HL-60/S4 treated with phorbol 12-myristate 13-acetate at 8.2 ng/mL for 4 days and 3 days (cell line): ENCODE results near the gene ADAMTS12.

Source experiments
- in situ Hi-C: fragments of 300-500 bp; cut with MboI; formaldehyde crosslinking; loops from 2 replicates; pipeline ENCODE4 v1.15.0; 2022; ENCODE audit warnings: low sequenced_read_pairs

The ADAMTS12 gene

DNA sequence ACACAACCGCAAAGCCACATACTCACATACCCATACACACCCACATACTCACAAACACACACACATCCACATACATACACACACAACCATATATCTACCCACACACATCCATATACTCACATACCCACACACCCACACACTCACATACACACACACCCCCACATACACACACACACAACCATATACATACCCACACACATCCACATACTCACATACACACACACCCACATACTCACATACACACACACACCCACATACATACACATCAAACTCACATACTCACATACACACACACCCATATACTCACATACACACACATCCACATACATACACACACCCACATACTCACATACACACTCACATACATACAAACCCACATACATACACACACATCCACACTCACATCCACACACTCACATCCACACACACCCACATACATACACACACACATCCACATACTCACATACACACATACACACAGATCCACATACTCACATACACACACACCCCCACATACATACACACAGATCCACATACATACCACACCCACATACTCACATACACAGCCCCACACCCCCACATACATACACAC lies 220.0 kb downstream of the ADAMTS12 start:
- in situ Hi-C loops, result no loop called here

DNA sequence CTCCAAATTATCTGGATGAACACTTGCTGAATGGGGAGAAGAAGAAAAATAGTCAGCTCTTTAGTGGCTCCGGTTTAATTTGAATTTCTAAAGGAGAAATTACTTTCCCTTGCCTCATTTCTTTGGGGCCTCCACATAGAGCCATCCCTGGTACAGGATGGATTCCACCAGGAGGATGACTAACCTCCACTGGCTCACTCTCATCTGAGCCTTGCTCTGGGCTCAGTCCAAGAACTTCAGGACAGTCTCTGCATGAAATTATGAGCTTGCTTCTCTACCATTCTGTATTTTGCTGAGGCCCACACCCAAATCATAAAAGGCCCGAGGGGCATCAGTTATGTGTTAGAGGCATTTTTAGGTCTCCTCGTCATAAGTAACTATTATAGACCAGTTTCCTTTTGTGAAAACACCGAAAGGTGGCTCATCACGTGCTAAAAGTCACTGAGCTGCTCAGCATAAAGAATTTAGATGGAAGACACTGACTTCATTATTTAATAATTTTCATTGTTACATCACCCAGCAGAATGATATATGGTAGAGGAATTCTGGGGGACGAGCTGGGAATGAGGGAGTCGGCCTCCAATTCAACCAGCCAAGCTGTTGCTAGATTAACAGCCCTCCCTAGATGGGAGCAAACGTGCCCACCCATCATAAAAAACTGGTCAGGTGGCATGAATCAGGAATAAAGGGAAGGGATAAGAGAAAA lies 228.9 kb downstream of the ADAMTS12 start:
- in situ Hi-C loops, result no loop called here

DNA sequence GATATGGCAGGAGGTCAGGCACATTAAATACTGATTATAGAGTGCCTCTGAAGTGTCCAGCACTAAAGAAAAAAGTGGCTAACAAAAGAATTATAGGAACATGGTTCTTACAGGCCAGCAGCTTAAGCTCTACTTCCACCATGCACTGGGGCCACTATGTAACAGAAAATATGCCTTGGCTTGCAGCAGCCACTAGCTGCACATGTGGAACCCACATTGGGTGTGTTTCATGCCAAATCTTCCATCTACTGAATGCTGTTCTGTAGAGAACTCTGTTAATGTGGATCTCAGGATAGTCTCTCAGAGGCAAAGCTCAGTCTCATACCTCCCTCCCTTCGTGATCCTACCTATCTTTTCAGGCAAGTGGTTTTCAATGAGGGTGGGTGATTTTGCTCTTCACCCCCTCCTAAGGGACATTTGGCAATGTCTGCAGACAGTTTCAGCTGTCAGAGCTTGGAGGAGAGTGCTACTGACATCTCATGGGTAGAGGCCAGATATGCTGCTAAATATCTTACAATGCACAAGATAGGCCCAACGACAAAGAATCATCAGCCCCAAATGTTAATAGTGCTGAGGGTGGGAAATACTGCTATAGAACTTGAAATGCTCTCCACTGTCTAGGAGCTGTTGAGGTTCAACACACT lies 232.1 kb downstream of the ADAMTS12 start:
- in situ Hi-C loops, result no loop called here

DNA sequence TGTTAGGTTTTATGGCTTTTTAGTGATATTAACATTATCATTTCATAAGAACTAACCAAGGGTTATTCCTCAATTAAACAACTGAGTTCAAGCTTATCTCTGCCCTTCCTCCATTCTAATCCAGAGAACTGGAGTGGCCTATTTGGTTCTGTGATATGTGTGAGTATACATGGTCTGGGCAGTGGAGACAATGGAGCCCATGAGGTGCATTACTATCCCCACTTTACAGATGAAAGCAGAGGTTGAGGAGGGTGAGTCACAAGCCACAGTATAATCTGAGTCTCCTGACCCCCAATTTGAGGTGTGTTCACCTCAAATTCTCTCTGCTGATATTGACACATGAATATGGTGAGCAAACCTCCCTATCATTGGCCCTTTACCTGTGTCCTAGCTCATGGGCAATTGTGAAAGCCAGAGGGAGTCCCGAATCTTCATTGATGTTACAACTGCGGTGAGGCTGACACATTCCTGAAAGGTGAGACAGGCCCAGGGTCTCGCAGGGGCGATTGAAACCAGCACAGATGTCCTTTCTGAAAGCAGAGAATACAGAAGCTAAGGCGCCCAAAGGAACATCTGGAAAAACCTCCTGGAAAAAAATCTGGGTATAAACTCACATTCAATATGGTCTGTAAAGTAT lies 233.9 kb downstream of the ADAMTS12 start:
- in situ Hi-C loops, result no loop called here

DNA sequence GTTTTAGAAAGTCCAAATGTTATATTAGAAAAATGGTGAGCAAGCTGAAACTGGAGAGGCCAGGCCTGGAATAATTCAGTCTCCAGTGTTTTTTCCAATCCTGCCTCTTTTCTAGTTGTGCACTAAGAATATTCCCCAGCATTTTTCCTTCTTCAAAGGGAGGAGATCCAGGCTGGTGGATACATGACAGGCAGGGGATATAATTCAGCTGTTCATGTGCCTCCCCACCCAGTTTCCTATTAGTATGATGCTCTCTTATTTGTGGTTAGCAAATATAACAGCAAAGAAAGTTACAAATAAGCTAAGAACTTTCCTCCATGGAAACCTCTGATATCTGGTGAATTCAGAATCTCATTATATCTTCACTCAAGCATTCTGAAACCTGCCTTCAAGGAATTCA lies 234.6 kb downstream of the ADAMTS12 start:
- in situ Hi-C loops, result no loop called here

DNA sequence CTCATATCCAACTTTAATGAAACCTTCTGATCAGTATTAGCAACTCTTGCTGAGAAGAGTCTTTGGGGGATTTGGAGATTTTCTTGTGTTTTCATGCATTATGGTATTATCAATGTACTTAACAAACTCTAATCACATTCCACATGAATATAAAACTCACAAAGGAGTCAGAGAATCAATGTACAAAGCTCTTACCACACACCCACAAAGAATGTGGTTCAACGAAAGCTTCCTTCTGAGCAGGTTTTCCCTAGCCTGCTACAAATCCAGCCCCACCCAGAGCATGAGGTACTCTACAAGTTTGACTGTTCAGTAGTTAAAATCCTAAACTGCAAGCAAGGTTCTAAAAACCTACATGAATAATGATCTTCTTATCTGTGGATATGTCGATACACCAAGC lies 240.9 kb downstream of the ADAMTS12 start:
- in situ Hi-C loops, result no loop called here

DNA sequence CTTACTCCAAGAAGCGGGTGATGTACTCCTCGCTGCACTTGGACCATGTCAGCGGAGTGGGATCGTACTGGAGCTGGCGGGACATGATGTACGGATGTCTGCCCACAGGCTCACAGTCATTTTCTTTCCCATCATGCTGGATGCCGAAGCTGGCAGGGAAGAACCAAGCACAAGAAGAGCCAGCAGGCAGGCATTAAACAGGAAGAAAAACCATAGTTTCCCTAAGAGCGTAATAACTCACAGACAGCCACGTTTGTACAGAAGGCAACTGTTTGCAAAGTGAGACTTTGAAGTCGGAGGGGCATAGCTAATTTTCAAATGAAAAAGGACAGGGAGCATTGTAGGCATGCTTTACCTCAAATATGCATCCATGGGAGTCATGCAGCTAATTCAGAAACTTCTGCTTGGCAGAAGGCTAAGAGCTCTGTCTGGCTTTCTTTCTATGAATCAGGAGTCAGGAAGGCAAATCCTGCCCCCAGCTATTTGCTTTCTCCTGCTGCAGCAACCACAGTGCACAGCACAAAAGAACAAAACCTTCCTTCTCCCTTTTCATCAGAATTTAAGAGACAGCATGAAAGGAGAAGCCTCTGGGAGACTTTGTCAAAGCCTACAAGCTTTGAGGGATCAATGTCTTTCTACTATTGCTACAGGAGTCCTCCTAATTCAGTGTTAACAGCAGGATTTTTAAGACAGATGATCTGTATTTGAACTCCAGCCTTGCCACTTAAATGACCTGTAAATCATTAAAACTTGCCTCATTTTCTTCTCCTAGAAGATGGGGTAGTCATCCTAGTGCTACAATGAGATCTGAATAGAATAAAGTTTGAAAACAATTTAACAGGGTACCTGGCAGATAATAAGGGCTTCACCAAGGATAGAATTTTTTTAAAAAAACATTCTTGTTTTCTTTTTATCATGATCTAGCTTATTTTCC lies 242.0 kb downstream of the ADAMTS12 start:
- in situ Hi-C loops, result no loop called here

DNA sequence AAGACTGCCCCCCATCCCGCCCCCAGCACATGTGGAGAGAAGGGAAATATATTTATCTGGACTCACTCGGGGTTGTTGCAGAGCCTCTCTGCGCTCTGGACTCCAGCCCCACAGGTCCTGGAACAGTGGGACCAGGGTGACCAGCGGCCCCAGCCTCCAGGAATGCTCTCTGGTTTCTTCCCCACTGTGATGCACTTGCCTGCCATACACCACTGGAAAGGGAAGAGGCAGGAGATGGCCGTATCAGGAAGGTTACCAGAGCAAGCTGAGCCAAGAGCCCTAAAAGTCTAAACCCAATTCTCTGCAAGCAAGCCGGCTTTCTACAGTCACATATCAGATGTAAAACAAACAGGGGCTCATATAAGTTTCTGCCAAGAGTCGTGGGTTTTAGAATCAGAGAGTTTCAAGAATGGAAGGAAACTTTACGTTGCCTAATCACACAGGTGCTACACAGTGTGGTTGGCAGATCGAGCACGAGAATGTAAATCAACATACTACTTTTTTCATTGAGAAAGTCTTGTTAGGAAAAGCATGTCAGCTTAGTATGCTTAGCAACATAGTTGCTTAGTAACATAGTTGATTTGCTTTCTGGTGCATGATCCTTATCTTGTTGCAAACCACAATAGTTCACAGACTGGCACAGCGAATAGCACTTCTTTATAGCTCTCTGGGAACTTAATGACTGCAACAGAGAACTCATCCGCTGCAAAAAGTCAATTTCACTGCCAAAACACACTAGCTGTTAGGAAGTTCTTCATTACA lies 249.9 kb downstream of the ADAMTS12 start:
- in situ Hi-C loops, result no loop called here

DNA sequence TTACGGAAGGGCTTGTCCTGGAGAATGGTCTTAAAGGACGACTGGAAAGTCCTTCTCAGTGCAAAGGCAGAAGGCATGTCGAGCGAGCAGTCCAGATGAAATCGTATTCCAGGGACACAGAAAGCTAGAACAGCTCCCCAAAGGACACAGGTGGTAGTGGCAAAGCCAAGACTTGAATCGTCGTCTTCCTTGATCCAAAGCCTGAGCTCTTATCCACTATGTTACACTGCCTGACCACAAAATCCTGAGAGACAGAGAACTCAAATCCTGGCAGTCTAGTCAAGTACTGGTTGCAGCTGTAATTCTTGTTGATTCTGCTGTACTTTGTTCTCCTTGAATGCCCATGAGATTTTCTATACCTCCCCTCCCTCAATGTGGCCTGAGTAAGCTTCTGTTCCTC lies 252.3 kb downstream of the ADAMTS12 start:
- in situ Hi-C loops, result no loop called here

DNA sequence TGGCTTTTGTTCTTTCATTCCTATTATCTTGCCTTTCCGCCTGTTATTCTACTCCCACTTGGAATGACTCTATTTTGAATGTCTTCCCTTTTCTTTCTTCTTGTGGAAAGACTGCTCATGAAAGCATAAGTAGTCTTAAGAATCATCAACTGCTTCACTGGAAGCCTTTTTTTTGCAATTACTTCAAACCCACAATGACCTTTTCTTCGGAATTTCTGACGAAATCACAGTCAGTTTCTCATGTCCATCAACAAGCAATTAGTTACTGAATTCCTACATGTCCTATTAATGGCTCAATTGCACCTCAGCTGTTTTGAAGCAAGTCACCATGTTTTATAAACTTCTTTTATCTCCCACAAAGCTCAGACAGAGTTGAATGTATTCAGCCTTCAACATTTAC lies 254.8 kb downstream of the ADAMTS12 start:
- in situ Hi-C loops, result no loop called here

DNA sequence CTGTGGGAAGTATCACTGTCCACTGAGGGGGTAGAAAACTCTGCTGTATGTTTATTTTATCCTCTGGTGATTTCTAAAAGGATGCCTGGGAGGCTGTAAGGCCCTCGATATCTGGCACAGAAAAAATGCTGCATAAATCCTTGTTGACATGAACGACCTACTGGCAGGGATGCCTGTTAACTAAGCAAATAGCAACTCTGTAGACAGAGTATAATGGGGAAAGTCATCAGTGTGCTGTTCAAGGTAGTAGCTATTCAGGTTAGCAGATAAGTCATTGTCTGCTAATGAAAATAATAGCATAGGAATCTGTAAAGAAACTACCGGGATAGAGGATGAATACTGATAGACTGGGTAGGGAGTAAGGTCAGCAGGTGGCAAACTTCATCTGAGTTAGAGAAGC lies 256.2 kb downstream of the ADAMTS12 start:
- in situ Hi-C loops, result no loop called here

DNA sequence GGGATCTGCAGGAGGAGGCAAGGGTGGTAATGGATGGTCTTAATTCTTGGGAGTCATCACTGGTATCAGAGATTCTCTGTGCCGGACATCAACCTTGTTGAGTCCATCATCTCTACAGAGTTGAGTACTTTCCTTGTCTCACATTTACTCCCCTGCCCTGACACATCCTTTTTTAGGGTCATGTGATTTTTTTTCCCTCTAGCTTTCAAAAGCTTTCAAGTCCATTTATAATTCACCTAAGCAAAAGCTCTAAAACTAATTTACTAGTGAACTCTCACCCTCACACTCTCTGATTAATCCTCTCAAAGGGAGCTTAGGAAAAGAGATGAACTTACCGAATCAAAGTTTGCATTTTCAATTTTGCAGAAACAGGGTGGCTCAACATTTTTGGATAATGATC lies 258.1 kb downstream of the ADAMTS12 start:
- in situ Hi-C loops, result no loop called here

DNA sequence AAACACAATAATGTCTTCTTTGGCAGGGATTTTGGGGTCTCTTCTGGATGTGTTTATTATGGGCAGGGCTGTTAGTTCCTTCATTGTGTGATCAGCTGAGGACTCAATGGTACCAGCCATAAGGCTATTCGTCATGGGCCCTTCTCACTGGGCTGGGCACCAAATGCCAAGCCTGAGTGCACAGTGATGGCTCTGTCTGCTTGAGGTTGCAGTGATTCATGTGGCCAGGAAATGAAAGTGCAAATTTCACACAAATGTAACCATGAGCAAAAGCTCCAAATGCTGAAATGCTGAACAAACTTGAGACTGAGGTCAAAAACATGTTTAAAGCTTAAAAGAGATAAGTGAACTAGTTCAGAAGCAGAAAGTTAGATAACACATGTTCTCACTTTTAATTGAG lies 260.0 kb downstream of the ADAMTS12 start:
- in situ Hi-C loops, result no loop called here

DNA sequence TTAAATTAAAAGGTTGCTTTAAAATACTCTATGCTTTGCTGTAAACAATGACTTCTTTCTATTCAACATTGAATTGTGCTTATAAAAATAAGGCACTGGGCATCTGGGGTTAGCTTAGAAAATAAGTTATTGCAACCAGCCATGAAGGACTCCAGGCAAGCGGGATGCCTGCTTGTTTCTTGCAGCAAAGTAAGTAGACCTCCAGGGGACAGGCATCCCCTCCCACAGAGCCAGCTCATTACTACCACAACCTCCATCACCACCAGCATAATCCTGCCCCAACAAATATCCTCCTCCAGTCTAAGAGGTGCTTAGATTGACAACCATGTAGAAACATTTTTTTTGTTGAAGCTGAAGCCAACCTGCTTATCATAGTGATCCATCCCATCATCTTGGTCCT lies 260.7 kb downstream of the ADAMTS12 start:
- in situ Hi-C loops, result no loop called here

DNA sequence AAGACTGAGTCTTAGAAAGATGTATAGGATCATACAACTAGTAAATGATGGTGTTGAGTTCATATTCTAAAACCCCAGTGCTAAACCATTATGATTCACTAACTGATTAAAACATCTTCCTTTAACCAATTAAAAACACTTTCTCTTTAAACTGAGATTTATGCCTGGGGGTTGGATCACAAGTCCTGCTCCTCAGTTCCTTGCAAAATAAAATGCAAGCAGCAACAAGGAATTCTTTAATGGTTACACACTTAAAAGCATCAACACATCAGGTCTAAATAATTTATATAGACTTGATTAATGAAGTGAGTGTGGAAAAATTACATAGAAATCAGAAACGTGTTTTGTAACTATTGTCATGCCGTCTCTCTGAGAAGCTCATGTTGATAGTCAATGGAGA lies 261.8 kb downstream of the ADAMTS12 start:
- in situ Hi-C loops, result no loop called here

DNA sequence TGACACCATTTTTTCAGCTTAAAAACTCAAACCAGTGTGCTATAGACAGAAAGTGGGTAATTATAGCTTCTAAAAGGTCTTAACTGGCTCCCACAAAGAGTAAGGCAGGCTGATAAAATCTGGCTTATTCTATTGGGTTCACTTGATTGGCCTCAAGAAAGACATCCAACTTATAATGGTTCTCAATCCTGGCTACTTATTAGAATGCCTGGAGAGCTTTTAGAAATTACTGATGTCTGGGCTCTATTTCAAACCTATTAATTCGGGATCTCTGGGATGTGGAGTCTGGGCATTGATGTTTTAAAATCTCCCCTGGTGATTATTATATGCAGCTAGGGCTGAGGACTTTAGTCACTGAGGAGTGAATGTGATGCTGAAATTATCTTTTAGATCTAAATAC lies 263.0 kb downstream of the ADAMTS12 start:
- in situ Hi-C loops, result no loop called here

DNA sequence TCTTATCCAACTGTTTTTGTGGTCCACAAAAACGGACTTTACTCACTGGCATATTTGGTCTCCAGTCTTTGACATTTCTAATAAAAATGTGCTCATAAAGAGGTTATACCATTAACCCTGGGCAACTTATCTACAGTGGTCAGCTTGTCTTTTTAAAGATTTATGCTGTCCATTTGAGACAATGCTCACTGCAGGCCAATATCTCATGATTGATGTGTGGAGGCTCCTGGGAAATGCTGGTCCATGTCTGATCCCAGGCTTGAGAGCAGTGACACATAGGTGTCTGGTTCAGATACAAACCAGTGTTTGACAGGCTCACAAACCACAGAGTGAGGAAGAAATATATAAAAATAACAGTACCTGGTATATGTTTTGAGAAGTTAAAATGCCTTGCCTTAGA lies 270.3 kb downstream of the ADAMTS12 start:
- in situ Hi-C loops, result no loop called here

DNA sequence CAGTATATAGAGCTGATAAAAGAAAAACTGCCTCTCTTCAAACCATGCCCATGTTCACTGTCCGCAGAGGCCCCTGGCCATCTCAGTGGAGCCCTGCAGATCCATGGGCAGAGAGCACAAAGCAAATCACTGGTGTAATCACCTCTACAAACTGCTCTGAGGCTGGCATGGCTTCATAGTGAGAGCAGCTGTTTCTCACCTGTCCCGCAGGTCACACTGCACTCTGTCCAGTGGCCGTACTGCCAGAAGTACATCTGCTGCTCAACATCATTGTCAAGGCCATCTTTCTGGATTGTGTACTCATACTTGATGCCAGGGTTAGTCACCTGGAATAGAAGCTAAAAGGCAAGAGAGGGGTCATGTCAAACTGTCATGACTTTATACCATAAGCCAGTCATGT lies 277.8 kb downstream of the ADAMTS12 start:
- in situ Hi-C loops, result no loop called here

DNA sequence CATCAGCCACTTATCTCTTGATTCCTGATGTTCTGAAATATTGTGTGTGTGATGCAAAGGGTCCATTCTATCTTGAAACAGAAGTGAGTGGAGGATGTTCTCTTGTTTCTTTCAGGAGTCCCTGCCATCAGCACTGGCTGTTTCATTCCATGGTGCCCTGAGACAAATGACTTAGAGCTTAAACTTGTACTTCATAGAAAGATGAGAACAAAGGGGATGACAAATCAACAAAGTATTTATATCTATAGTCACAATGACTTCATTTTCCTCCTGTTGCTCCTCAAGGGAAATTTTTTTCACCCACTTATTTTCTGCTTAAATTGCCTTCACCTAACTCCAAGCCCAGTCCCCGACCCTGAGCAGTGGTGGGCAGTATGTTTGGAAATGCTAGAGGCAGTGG lies 279.4 kb downstream of the ADAMTS12 start:
- in situ Hi-C loops, result no loop called here

DNA sequence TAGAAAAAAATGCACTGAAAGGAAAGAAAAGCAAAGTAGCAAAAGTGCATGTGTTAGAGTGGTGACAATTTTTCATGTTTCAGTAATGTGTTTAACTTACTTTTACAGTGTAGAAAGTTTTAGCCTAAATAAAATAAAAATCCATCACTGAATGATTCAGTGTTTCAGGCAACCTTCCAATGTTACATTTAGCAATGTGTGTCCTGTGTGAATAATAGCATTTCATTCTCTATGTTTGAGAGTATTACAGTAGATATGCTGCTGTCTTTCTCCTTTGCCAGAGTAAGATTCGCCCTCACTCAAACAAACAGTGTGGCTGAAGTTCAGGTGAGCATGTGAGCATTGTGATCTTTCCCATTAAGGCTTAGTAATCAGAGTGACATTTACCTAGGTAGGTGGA lies 279.9 kb downstream of the ADAMTS12 start:
- in situ Hi-C loops, result no loop called here
